Right kidney (tissue), 9 donors: ENCODE data around the gene WNT2.
A peak's percentile ranks its signal among the peaks of the same experiment; 100 is the strongest.

ENCODE experiments used
- DNase-seq: peaks from one replicate; pipeline ENCODE4 v3.0.0-alpha.2; 2016
- long read RNA-seq, 8 donors: transcript quantifications; one replicate each; lab custom pipeline, GENCODE V29; 2026

The WNT2 gene
- long read RNA-seq, donor 1, result 0 reads
- long read RNA-seq, donor 2, result 0 reads
- long read RNA-seq, donor 3, result 0 reads
- long read RNA-seq, donor 4, result 0 reads
- long read RNA-seq, donor 5, partial matches to known transcripts, result 0 of 2 reads
- long read RNA-seq, donor 5, other reads (novel, unspliced or antisense), result 0 of 2 reads
- long read RNA-seq, donor 6, partial matches to known transcripts, result 0 of 1 reads
- long read RNA-seq, donor 6, other reads (novel, unspliced or antisense), result 0 of 1 reads
- long read RNA-seq, donor 7, partial matches to known transcripts, result 0 of 1 reads
- long read RNA-seq, donor 7, other reads (novel, unspliced or antisense), result 0 of 1 reads
- long read RNA-seq, donor 8, result 0 reads

- peak; percentile 73 for DNase-seq
Measured at GRCh38 chr7:117322741-117323304, at the start of gene WNT2. WNT2 (minus strand) TSS chr7:117323058; CDS start chr7:117322989, 69 bp downstream.

GRCh38 chr7:117372073-117372472, 49.2 kb upstream of the WNT2 start:
- DNase-seq, result no peak

DNA sequence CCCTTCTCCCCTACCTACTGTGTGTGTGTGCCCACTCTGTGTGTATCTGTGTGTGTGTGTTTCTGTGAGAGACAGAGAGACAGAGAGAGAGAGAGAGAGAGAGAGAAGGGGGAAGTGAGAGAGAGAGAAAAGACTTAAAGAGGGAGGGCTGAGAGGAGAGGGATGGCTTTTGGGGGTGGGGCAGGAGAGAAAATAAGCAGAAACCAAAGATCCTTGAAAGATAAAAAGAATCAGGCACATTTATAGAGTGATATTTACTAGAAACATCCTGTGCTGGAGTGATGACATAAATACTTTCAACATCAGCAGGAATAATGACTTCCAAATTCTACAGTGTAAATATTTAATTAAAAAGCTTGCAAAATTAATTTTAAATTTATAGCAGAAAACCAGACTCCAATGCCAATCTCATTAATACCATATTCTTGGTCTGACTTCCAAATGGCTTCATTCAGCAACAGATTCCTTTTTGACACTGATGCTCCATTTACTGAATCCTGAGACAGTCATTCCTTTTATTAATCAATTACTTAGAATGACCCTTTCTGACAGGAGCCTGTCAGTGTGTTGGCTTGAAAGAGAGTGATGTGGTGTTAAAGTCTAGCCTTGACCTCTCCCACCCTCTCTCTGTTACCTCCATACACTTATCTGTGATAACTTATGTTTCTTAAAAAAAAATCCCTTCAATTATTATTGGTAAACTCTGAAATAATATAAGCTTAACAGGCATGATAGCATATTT, 41.7 kb upstream of the WNT2 start:
- DNase-seq, result no peak

- no peak for DNase-seq
Measured at GRCh38 chr7:117362294-117362888, 39.5 kb upstream of the WNT2 start.

DNA sequence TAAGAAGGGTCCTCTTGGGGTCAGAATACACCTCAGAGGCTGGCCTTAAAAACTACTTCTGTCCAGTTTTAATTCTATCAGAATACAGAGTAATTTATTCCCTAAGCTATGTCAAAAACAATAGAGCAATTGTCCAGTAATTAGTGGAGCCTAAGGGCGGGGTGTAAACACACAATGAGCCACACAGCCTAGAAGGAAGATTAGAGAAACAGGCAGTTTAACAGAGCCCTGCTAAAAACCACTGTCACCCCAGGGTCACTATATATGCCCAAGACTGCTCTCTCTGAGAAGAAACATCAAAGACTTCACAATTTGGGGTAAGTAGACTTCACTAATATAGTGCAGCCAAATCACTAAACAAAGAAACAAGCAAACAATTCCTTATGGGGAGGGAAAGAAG, 27.2 kb upstream of the WNT2 start:
- DNase-seq, result no peak

GRCh38 chr7:117349570-117349969, 26.7 kb upstream of the WNT2 start:
- DNase-seq, result no peak

DNA sequence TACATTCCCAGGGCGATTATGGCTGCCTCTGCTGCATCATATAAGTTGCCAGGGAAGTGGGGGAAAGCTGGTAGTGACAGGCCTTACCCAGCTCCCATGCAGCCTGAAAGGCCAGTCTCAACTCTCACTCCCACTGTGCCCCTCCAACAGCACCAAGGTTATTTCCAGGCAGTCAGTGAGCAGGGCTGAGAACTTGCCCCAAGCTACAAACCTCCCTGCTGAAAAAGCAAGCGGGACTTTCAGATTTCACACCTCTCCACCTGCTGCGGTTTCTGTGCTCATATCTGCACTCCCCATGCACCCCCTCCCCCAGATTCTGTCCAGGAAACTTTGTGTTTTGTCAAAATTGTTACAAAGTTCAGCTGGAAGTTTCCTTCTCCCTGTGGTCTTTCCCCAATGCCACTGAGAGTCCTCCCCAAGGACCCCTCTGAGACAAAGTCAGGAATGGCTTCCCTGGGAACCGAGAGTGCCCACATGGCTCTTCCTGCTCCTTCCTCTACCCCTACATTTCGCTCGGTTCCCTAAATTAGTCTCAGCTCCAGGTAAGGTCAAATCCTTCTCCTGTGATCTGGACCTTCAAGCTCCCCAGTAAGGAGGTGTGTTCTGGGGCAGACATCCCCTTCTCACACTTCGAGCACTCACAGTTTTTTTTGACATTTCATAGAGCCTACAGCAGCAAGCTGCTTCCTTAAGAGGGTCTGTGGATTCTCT, 25.3 kb upstream of the WNT2 start:
- no peak for DNase-seq

GRCh38 chr7:117347480-117347879, 24.6 kb upstream of the WNT2 start:
- no peak for DNase-seq

GRCh38 chr7:117346161-117346560, 23.3 kb upstream of the WNT2 start:
- DNase-seq, result no peak

- DNase-seq, result no peak
Measured at GRCh38 chr7:117338020-117338419, 15.2 kb upstream of the WNT2 start.

GRCh38 chr7:117333168-117333567, 10.3 kb upstream of the WNT2 start:
- DNase-seq, result no peak

DNA sequence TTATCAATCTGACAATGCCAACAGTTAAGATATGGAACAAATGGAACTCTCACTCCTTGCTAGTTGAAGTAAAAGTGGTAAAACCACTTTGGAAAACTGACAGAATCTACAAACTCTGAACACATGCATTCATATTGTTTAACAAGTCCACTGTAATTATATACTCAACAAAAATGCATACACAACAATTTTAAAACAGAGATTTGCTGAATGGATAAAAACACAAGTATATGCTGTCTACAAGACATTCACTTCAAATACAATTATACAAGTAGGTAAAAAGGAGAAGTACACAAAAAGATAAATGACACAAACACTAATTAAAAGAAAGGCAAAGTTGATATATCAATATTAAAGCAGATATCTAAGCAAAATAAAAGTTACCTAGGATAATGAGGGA, 9.2 kb upstream of the WNT2 start:
- no peak for DNase-seq

DNA sequence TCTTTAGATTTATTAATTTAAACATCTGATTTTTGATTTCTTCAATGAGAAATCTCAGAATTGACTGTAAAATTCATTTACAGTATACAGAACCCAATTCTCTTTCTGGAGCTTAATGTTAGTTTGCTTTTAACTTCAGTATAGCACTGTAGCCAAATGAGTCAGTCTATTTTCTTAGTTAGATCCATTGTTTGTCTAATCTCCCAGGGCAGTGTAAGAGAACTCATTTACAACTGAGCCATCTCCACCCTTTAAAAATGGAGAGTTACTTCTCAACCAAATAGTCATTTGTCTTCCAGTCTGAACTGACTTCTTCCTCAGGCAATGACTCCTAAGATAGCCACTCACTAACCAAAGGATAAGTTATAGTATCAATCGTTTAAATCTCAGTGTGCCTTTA, 3.0 kb upstream of the WNT2 start:
- DNase-seq, result no peak

GRCh38 chr7:117324960-117325359, 2.1 kb upstream of the WNT2 start:
- no peak for DNase-seq

DNA sequence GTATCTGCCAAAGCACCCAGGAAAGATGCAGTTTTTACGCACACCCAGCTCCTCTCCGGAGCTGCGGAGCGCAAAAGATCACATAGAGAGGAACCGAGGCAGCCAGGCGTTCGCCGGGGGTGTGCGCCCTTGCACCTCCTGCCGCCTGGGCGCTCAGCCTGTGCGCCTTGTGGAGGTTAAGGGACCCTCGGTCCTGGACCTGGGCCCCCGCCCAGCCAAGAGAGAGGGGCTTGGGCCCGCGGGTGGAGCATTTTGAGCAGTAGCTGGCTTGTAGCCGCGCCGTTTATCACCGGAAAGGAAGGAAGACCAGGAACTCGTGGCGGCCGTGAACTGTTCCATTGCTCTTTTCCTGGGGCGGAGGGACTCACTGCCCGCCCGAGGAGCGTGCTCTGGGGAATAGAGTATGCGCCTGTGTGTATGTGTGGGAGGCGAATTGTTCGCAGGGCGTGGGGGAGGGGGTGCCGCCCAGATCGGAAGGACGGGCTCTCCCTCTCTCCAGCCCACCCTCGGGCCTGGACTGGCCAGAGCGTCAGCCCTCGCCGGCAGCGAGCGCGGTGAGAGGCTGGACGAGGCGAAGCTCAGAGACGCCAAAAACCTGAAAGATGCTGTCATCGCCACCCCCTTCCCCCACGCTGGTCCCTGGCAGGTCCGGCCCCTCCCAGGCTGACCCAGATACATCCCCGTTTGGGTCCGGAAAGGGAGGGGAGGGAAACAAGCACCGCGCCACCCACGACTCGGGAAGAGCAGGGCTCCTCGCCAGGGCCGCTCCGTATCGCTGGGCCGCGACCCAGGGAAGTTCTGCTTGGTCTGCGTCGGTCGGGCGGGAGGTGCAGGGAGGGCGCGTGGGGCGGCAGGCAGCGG, 1.2 kb upstream of the WNT2 start:
- peak; percentile 79 for DNase-seq

- DNase-seq, result peak; percentile 73
Measured at GRCh38 chr7:117323305-117323850, 520 bp upstream of the WNT2 start.

- no peak for DNase-seq
Measured at GRCh38 chr7:117320523-117320922, 2.3 kb downstream of the WNT2 start.

GRCh38 chr7:117319181-117319580, 3.7 kb downstream of the WNT2 start:
- no peak for DNase-seq

DNA sequence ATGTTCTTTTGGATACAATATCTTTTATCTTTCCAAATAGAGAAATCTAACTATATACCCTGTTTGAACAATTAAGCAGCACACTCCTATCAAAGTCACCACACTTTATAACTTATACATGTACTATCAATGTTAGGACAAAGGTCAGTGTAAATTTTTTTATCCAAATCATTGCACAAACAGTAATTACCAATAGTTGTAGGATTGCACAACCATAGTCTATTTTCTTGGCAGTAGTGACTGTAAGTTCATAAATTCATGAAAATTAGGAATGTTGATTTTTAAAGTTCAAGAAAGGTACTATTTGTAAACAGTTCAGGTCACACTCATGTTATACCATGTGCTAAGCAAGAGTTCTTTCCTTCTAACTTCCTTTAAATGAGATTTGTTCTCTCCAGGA, 9.3 kb downstream of the WNT2 start:
- DNase-seq, result no peak

GRCh38 chr7:117312593-117313580, 10.0 kb downstream of the WNT2 start:
- DNase-seq, result no peak
